A549 (cell line): ENCODE results near the gene BIRC7. TPM values are rescaled to one million over a fixed set of nuclear protein-coding genes. Genes with fewer than 3 reads are reported as not detected.

Experiments
- ATAC-seq, 2 experiments: fragments of 200-7000 bp in 1 of 2; fragments of >200 bp in 1 of 2; cut with Nextera tagmentation in 1 of 2; cut with Tn5 transposase in 1 of 2; 3 replicates each; pipeline versions ENCODE4 v1.8.0 to v1.9.1; 2018 to 2020; ENCODE audit warnings: mild to moderate bottlenecking in 1 of 2, moderate library complexity in 1 of 2
- CTCF ChIA-PET: fragments of 300-600 bp; sonication (Branson Sonifier 250); formaldehyde crosslinking; extraction: SDS; loops from one replicate; lab custom pipeline; 2021; ENCODE audit warnings: antibody characterized with exemption, inconsistent platforms; lab: Yijun Ruan, JAX
- POLR2A ChIA-PET: fragments of 350-600 bp; formaldehyde crosslinking; extraction: SDS; loops from one replicate; lab custom pipeline; 2021; ENCODE audit warnings: antibody characterized with exemption, inconsistent platforms; lab: Yijun Ruan, JAX
- DNase-seq, 2 experiments: peaks; one replicate each; pipeline versions ENCODE4 v3.0.0 to v3.0.0-alpha.2; 2011 to 2016; ENCODE audit warnings: low read depth in 1 of 2, low spot score in 1 of 2
- FAIRE-seq: peaks from 2 replicates; lab custom pipeline; 2011; peaks lifted over from hg19 to GRCh38; lab: Jason Lieb, UNC
- H3K27ac ChIP-seq, 2 experiments: fragments of >200 bp; sonication (Bioruptor Twin); formaldehyde crosslinking; 3 replicates each; pipeline ENCODE4 v1.5.1; 2016 to 2017
- H3K4me1 ChIP-seq: fragments of >200 bp; sonication (Bioruptor Twin); formaldehyde crosslinking; 3 replicates; pipeline ENCODE4 v1.6.1; 2016
- H3K4me2 ChIP-seq: fragments of >200 bp; sonication (Bioruptor Twin); formaldehyde crosslinking; 3 replicates; pipeline ENCODE4 v1.6.1; 2016
- H3K4me3 ChIP-seq: fragments of >200 bp; sonication (Bioruptor Twin); formaldehyde crosslinking; 3 replicates; pipeline ENCODE4 v1.5.1; 2016
- H3K9me3 ChIP-seq: fragments of >200 bp; sonication (Bioruptor Twin); formaldehyde crosslinking; 3 replicates; pipeline ENCODE4 v1.6.1; 2016
- BCL3 ChIP-seq: fragments of >200 bp; sonication (Bioruptor Twin); formaldehyde crosslinking; IDR thresholded peaks from 3 replicates; pipeline ENCODE4 v1.6.1; 2016
- BHLHE40 ChIP-seq: IDR thresholded peaks from 2 replicates; pipeline ENCODE4 v1.6.1; 2012; ENCODE audit warnings: low read depth, low read length, inconsistent platforms
- CHD4 ChIP-seq: fragments of 200-600 bp; sonication (generic); IDR thresholded peaks from 2 replicates; pipeline ENCODE4 v1.6.1; 2016; ENCODE audit warnings: antibody characterized with exemption, mild to moderate bottlenecking, borderline replicate concordance
- CTCF ChIP-seq: fragments of >200 bp; sonication (Bioruptor Twin); formaldehyde crosslinking; IDR thresholded peaks from 3 replicates; pipeline ENCODE4 v1.5.1; 2016
- EHF ChIP-seq: fragments of 250-450 bp; sonication (Bioruptor Pico); IDR thresholded peaks from 2 replicates; pipeline ENCODE4 v1.5.0; 2020; ENCODE audit warnings: mild to moderate bottlenecking
- EHMT2 ChIP-seq: fragments of 200-600 bp; sonication (generic); IDR thresholded peaks from 2 replicates; pipeline ENCODE4 v1.6.1; 2016; ENCODE audit warnings: antibody characterized with exemption, low read depth, mild to moderate bottlenecking, moderate library complexity
- EP300 ChIP-seq, 2 experiments: fragments of >200 bp; sonication (Bioruptor Twin); formaldehyde crosslinking; IDR thresholded peaks; 2 replicates in 1 of 2; 3 replicates in 1 of 2; pipeline ENCODE4 v1.6.1; 2016 to 2017
- ESRRA ChIP-seq: fragments of 150-350 bp; IDR thresholded peaks from 2 replicates; pipeline ENCODE4 v1.6.1; 2014; ENCODE audit warnings: mild to moderate bottlenecking, low read length, borderline replicate concordance
- FOXS1 ChIP-seq: fragments of 250-450 bp; sonication (Bioruptor Pico); IDR thresholded peaks from 2 replicates; pipeline ENCODE4 v1.5.0; 2020; ENCODE audit warnings: mild to moderate bottlenecking, moderate library complexity
- HMGXB4 ChIP-seq: fragments of 250-450 bp; sonication (Bioruptor Pico); IDR thresholded peaks from 2 replicates; pipeline ENCODE4 v1.5.0; 2021; ENCODE audit warnings: mild to moderate bottlenecking, moderate library complexity, borderline replicate concordance
- HOXB13 ChIP-seq: fragments of 250-450 bp; sonication (Bioruptor Pico); IDR thresholded peaks from 2 replicates; pipeline ENCODE4 v1.5.0; 2020; ENCODE audit warnings: low read depth, mild to moderate bottlenecking, moderate library complexity
- JUN ChIP-seq, 2 experiments: fragments of >200 bp; sonication (Bioruptor Twin); formaldehyde crosslinking; IDR thresholded peaks; 2 replicates in 1 of 2; 3 replicates in 1 of 2; pipeline ENCODE4 v1.6.1; 2016 to 2017
- MAX ChIP-seq: IDR thresholded peaks from 2 replicates; pipeline ENCODE4 v1.6.1; 2012
- MAZ ChIP-seq: fragments of 150-350 bp; IDR thresholded peaks from 2 replicates; pipeline ENCODE4 v1.6.1; 2014; ENCODE audit warnings: antibody characterized with exemption, low read depth, low read length, borderline replicate concordance
- NFE2L2 ChIP-seq: fragments of 150-350 bp; conservative IDR thresholded peaks from 2 replicates; pipeline ENCODE4 v1.6.1; 2014; ENCODE audit warnings: low read length
- NPAS2 ChIP-seq: fragments of 250-450 bp; sonication (Bioruptor Pico); IDR thresholded peaks from 2 replicates; pipeline ENCODE4 v1.8.0; 2022; ENCODE audit warnings: mild to moderate bottlenecking, moderate library complexity, borderline replicate concordance
- NR3C1 ChIP-seq: fragments of >200 bp; sonication (Bioruptor Twin); formaldehyde crosslinking; IDR thresholded peaks from 3 replicates; pipeline ENCODE4 v1.6.1; 2017
- PHF8 ChIP-seq: fragments of 200-600 bp; sonication (generic); IDR thresholded peaks from 2 replicates; pipeline ENCODE4 v1.6.1; 2016; ENCODE audit warnings: low read depth, mild to moderate bottlenecking, antibody characterized with exemption, moderate library complexity, borderline replicate concordance
- USF2 ChIP-seq: fragments of 450-650 bp; IDR thresholded peaks from 2 replicates; pipeline ENCODE4 v1.6.1; 2014; ENCODE audit warnings: antibody characterized with exemption
- ZSCAN20 ChIP-seq: fragments of 250-450 bp; sonication (Bioruptor Pico); IDR thresholded peaks from 2 replicates; pipeline ENCODE4 v1.8.0; 2022; ENCODE audit warnings: mild to moderate bottlenecking, moderate library complexity
- WGBS: methylation state at CpG from one replicate; pipeline ENCODE4 v1.1.6; 2017; ENCODE audit errors: missing lambda C conversion rate; 5-methylcytosine and 5-hydroxymethylcytosine counted together
- polyA plus RNA-seq, 4 experiments: library from polyadenylated mRNA; depleted of rRNA in 3 of 4; stranded (reverse); fragments of >200 nt; fragmentation: RNase III in 1 of 4; extraction: RNeasy Plus Mini Kit Qiagen cat#74134 plus additional on column Dnase treatment in 1 of 4; gene quantifications; 2 replicates in 3 of 4; 3 replicates in 1 of 4; pipeline ENCODE4 v1.2.3, GENCODE V29; 2011 to 2017

Gene BIRC7
- polyA plus RNA-seq, 2 of the 4 experiments (the other 2 are of a cell fraction): 0.63 to 4.9 TPM

- CTCF ChIA-PET: interaction anchor here (1.2 to 8.9 kb wide), 5 partner anchors 10 to 154 kb away, joined by 5 to 401 read pairs (median 67); partner anchors contain the start of genes ARFGAP1, COL20A1 and YTHDF1
Observed at GRCh38 chr20:63227260-63227659, 8.4 kb upstream of the BIRC7 start.

GRCh38 chr20:63228806-63229205, 6.9 kb upstream of the BIRC7 start:
- DNase-seq: no peak
- CTCF ChIA-PET: interaction anchor here (0.9 to 8.9 kb wide), 4 partner anchors 11 to 54 kb away, joined by 3 to 401 read pairs (median 37); partner anchors contain the start of genes ARFGAP1, COL20A1 and YTHDF1
- no peak overlapping the region for H3K4me3 ChIP-seq
- peak overlapping the region; percentile 96 to 99 for H3K27ac ChIP-seq
- no peak overlapping the region for H3K4me2 ChIP-seq
- 86% methylated on average over 13 of the region's 13 CpGs for WGBS
- TF ChIP-seq ESRRA: no peak
- TF ChIP-seq MAZ: no peak
- no peak for TF ChIP-seq CTCF
- no peak for FAIRE-seq
- no peaks in the 10 kb centered on the region for H3K9me3 ChIP-seq
- ATAC-seq: no peak
- POLR2A ChIA-PET: no interaction called here
- H3K4me1 ChIP-seq: peaks cover 90% of the 10 kb centered on the region

More at GRCh38 chr20:63227260-63227659, 8.4 kb upstream of the BIRC7 start:
- FAIRE-seq (no peak), ATAC-seq (no peak), DNase-seq (no peak)
- peaks cover 81% of the 10 kb centered on the region for H3K4me1 ChIP-seq
- TF ChIP-seq BHLHE40: no peak
- TF ChIP-seq HOXB13 (CRISPR knock-in tag): no peak
- no peak for TF ChIP-seq CHD4
- TF ChIP-seq EHF: no peak
- TF ChIP-seq NPAS2 (CRISPR knock-in tag): no peak
- TF ChIP-seq JUN (IDR thresholded peaks at IDR 0.05): no peak
- TF ChIP-seq PHF8: no peak
- no peak for TF ChIP-seq EHMT2
- TF ChIP-seq HMGXB4 (CRISPR knock-in tag): no peak
- no peak for TF ChIP-seq NR3C1
- TF ChIP-seq ESRRA: no peak
- TF ChIP-seq USF2: no peak
- no peak for TF ChIP-seq MAX
- TF ChIP-seq FOXS1 (CRISPR knock-in tag): no peak
- no peak for TF ChIP-seq BCL3
- TF ChIP-seq ZSCAN20: no peak
- TF ChIP-seq NFE2L2: no peak
- TF ChIP-seq EP300 (IDR thresholded peaks at IDR 0.05): no peak
- no peak overlapping the region for H3K4me3 ChIP-seq
- 98% methylated on average over 3 of the region's 5 CpGs for WGBS
- H3K9me3 ChIP-seq: no peaks in the 10 kb centered on the region
- H3K4me2 ChIP-seq: no peak overlapping the region
- H3K27ac ChIP-seq: peak overlapping the region; percentile 89 to 99; a peak in 5 of 6 replicates
- POLR2A ChIA-PET: no interaction called here
